Endothelial cell (in vitro differentiated cells): ENCODE data around the gene DFFA. TPM values are rescaled to one million over a fixed set of nuclear protein-coding genes. Genes with fewer than 3 reads are reported as not detected.
A peak's percentile ranks its signal among the peaks of the same experiment; 100 is the strongest.

ENCODE experiments used
- DNase-seq: peaks from one replicate; pipeline ENCODE4 v3.0.0; 2021; ENCODE audit warnings: low spot score
- H3K27ac Mint-ChIP-seq: one replicate; pipeline ENCODE4 v1.8.0; 2021; ENCODE audit warnings: mixed read lengths, inconsistent platforms; ENCODE audit not compliant: unreplicated experiment
- H3K27me3 Mint-ChIP-seq: one replicate; pipeline ENCODE4 v1.8.0; 2021; ENCODE audit warnings: mild to moderate bottlenecking, moderate library complexity, mixed read lengths, inconsistent platforms; ENCODE audit not compliant: unreplicated experiment
- H3K36me3 Mint-ChIP-seq: one replicate; pipeline ENCODE4 v1.8.0; 2021; ENCODE audit warnings: mild to moderate bottlenecking, low read depth, mixed read lengths, inconsistent platforms; ENCODE audit not compliant: unreplicated experiment
- H3K4me1 Mint-ChIP-seq: one replicate; pipeline ENCODE4 v1.8.0; 2021; ENCODE audit warnings: mild to moderate bottlenecking, mixed read lengths, inconsistent platforms; ENCODE audit not compliant: unreplicated experiment
- H3K4me3 Mint-ChIP-seq: one replicate; pipeline ENCODE4 v1.8.0; 2021; ENCODE audit warnings: mild to moderate bottlenecking, mixed read lengths, inconsistent platforms; ENCODE audit not compliant: unreplicated experiment
- H3K9me3 Mint-ChIP-seq: one replicate; pipeline ENCODE4 v1.8.0; 2021; ENCODE audit warnings: mixed read lengths, inconsistent platforms; ENCODE audit not compliant: unreplicated experiment
- long read RNA-seq: library from polyadenylated mRNA; unstranded; transcript quantifications from one replicate; pipeline ENCODE4 v2.0.0, GENCODE V29; 2020; ENCODE audit not compliant: unreplicated experiment
- total RNA-seq: library from RNA; stranded (reverse); fragmentation: NEBNext Ultra II Directional; extraction: Animal tissue kit (Norgen Biotek cat#: 25700); gene quantifications from one replicate; pipeline ENCODE4 v1.2.1, GENCODE V29; 2021; ENCODE audit not compliant: unreplicated experiment
- TF ChIP-seq, protein P1 (sequence below): fragments of 200-600 bp; sonication (generic); IDR thresholded peaks from one replicate; pipeline ENCODE4 v1.5.0; 2021; ENCODE audit warnings: antibody characterized with exemption; ENCODE audit not compliant: unreplicated experiment

The DFFA gene
- 77.1 TPM for total RNA-seq
- long read RNA-seq, full-length matches to known transcripts = 101 of 114 reads
- long read RNA-seq, partial matches to known transcripts = 3 of 114 reads
- long read RNA-seq, other reads (novel, unspliced or antisense) = 10 of 114 reads

DNA sequence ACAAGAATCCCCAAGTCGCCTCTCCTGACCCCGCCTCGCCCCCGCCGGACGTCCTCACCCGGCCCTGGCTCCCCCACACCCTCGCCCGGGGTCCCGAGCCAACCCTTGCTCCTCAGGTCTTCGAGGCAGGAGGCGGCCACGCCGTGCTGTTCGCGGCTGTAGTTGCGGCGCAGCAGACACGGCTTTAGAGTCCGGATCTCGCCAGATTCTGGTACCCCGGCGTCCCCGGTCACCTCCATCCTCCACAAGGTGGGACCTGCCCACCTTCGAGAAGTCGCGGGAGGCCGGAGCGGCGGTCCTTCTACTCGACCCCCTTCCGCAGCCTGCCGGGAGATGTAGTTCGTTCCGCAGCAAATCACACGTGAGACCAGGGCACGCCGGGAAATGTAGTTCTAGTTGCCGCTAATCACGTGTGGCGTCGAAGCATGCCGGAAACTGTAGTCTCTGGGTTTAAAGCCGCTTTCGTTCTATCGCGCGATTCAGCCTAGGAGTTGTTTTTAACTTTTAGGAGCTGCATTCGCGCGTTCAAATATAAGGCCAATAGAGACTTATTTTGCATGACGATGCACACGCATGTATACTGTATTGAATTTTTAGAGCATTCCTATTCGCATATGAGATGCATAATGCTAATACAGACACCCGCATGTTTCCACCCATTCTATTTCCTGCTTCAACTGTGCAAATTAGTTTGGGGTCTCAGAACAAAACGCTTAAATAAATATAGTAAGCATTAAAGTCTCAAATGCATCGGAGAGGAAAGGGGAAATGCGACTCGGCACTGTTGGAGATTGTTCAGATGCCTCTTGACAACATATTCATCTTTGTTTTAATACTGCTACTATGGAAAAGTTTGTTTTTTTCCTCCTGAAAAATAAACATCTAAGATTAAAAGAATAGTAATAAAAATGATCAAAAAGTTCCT lies at the start of gene DFFA:
Gene DFFA, minus strand, starts transcription at position 310 of the 925 bp plus-strand sequence. Its CDS starts 71 bp downstream, at position 239.
- DNase-seq = peak; percentile 91
- Mint-ChIP-seq H3K36me3 (peaks cover 18% of the 10 kb centered on the region), H3K4me3 (peak within 1 kb of the TSS; percentile 98), H3K4me1 (peaks cover 28% of the 10 kb centered on the region), H3K27ac (peak within 1 kb of the TSS; percentile 90), H3K27me3 (peaks cover 3% of the 10 kb centered on the region), H3K9me3 (no peaks in the 10 kb centered on the region)
- TF ChIP-seq, protein P1, sequence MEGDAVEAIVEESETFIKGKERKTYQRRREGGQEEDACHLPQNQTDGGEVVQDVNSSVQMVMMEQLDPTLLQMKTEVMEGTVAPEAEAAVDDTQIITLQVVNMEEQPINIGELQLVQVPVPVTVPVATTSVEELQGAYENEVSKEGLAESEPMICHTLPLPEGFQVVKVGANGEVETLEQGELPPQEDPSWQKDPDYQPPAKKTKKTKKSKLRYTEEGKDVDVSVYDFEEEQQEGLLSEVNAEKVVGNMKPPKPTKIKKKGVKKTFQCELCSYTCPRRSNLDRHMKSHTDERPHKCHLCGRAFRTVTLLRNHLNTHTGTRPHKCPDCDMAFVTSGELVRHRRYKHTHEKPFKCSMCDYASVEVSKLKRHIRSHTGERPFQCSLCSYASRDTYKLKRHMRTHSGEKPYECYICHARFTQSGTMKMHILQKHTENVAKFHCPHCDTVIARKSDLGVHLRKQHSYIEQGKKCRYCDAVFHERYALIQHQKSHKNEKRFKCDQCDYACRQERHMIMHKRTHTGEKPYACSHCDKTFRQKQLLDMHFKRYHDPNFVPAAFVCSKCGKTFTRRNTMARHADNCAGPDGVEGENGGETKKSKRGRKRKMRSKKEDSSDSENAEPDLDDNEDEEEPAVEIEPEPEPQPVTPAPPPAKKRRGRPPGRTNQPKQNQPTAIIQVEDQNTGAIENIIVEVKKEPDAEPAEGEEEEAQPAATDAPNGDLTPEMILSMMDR = no peak

GRCh38 chr1:10521537-10522157 lies 49.3 kb upstream of the DFFA start:
- H3K9me3 Mint-ChIP-seq = no peaks in the 10 kb centered on the region
- no peaks in the 10 kb centered on the region for H3K36me3 Mint-ChIP-seq
- no peak for DNase-seq
- no peak overlapping the region for H3K27ac Mint-ChIP-seq
- peaks cover 14% of the 10 kb centered on the region for H3K4me1 Mint-ChIP-seq
- TF ChIP-seq, protein P1 = no peak
- no peaks in the 10 kb centered on the region for H3K27me3 Mint-ChIP-seq
- H3K4me3 Mint-ChIP-seq = no peak overlapping the region

DNA sequence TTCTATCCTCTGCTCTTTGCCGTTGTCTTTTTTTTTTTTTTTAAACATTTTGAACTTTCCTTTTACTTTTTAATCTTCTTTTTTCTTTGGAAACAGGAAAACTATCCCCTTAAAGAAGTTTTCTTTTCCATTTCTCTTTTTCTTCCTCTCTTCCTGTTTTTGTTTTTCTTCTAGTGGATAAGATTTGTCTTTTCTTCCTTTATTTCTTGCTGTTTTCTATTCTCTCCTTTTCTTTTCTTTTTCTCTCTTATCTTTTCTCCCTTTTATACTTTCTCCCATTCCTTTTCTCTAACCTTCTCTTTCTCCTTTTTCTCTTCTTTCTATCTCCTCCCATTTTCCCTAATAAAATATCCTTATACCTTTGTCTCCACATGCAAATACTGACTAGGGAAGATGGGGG lies 48.6 kb upstream of the DFFA start:
- TF ChIP-seq, protein P1 = no peak
- peaks cover 17% of the 10 kb centered on the region for H3K4me1 Mint-ChIP-seq
- no peaks in the 10 kb centered on the region for H3K27me3 Mint-ChIP-seq
- no peak for DNase-seq
- no peak overlapping the region for H3K27ac Mint-ChIP-seq
- H3K9me3 Mint-ChIP-seq = no peaks in the 10 kb centered on the region
- peak overlapping the region; percentile 10 for H3K4me3 Mint-ChIP-seq
- H3K36me3 Mint-ChIP-seq = no peaks in the 10 kb centered on the region

- Mint-ChIP-seq H3K9me3 (no peaks in the 10 kb centered on the region), H3K27ac (no peak overlapping the region), H3K36me3 (no peaks in the 10 kb centered on the region), H3K27me3 (no peaks in the 10 kb centered on the region), H3K4me1 (peaks cover 21% of the 10 kb centered on the region), H3K4me3 (no peak overlapping the region)
- no peak for DNase-seq
- TF ChIP-seq, protein P1 = no peak
Measured at GRCh38 chr1:10520497-10520896, 48.2 kb upstream of the DFFA start.
